ENCODE data around the gene MIEF1.

DNA sequence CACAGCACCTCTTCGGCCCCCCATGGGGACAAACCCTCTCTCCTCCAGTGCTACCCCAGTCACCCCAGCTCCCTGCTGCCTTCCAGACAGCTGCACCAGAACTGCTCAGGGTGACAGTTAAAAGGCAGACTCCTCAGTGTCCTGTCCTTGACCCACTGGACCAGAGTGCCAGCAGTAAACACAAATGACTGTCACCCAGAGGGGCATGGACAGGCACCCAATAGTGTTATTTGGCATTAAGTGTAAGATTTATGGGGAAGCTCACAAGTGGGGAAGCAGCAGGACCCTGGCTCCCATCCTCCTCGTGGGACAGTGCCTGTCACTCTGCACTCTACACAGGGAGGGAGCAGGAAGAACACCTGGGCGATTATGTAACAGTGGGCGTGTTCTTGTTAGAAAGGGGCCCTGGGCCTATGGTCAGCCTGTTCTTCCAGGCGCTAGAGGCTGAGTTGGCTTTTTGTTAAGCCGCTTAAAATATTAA lies 25.4 kb downstream of the MIEF1 start:
- TF ChIP-seq, protein P1, sequence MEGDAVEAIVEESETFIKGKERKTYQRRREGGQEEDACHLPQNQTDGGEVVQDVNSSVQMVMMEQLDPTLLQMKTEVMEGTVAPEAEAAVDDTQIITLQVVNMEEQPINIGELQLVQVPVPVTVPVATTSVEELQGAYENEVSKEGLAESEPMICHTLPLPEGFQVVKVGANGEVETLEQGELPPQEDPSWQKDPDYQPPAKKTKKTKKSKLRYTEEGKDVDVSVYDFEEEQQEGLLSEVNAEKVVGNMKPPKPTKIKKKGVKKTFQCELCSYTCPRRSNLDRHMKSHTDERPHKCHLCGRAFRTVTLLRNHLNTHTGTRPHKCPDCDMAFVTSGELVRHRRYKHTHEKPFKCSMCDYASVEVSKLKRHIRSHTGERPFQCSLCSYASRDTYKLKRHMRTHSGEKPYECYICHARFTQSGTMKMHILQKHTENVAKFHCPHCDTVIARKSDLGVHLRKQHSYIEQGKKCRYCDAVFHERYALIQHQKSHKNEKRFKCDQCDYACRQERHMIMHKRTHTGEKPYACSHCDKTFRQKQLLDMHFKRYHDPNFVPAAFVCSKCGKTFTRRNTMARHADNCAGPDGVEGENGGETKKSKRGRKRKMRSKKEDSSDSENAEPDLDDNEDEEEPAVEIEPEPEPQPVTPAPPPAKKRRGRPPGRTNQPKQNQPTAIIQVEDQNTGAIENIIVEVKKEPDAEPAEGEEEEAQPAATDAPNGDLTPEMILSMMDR (IDR thresholded peaks at IDR 0.05): no peak
- TF ChIP-seq POLR2A (IDR thresholded peaks at IDR 0.05) (no peak), POLR2AphosphoS5 (IDR thresholded peaks at IDR 0.05) (peak; percentile 59)

Measured in prostate gland (tissue), 2 donors.